ENCODE data around the gene SLC30A2. TPM values are rescaled to one million over a fixed set of nuclear protein-coding genes. Genes with fewer than 3 reads are reported as not detected.

Gene SLC30A2
- total and polyA plus RNA-seq, 4 donors = under 0.01 to 0.12 (median 0.05) TPM; not detected in 1

DNA sequence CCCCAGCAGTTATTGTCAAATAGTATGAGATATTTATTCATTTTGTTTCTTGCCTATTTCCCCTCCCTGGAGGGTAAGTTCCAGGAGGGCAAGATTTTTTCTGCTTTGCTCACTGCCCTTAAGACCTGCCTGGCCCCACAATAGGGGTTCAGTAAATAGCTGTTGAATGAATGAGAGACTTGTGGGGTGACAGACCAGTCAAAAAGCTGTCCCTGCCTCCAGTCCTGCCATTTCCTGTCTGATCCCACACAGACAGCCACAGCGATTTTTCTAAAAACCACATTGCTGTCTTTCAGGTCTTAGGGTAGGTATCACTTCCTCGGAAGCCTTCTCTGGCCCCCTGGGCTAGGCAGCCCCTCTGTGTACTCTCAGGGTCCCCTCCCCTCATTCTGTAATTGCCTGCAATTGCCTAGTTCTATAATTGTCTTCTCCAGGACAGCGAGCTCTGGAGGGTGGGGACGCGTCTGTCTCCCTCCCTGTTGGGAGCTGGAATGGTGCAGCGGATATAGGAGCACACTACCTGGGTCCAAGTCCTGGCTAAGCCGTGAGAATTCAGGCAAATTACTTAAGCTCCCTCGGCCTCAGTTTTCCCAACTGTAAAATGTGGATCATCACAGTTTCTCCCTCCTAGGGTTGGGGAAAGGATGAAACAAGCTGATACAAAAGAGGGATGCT, 26.1 kb downstream of the SLC30A2 start:
- Histone ChIP-seq H3K9ac (ENCODE audit: low read depth in 1 of 2, low read length in 2 of 2) (no peak overlapping the region), H3K4me1 (ENCODE audit: control insufficient read depth in 4 of 4, insufficient read depth in 4 of 4, low read length in 3 of 4) (peaks cover 0 to 5% (median 0%) of the 10 kb centered on the region in 4 donors), H3K27me3 (ENCODE audit: control insufficient read depth in 4 of 4, insufficient read depth in 4 of 4, low read length in 3 of 4) (no peaks in the 10 kb centered on the region), H3K4me3 (ENCODE audit: low read depth in 1 of 3, low read length in 3 of 3) (no peak overlapping the region), H3K36me3 (ENCODE audit: control insufficient read depth in 4 of 4, insufficient read depth in 3 of 4, low read depth in 1 of 4, low read length in 3 of 4) (no peaks in the 10 kb centered on the region), H3K9me3 (ENCODE audit: control insufficient read depth in 4 of 4, low read length in 3 of 4) (no peaks in the 10 kb centered on the region), H3K27ac (ENCODE audit: low read depth in 1 of 2, low read length in 2 of 2) (no peak overlapping the region)
- DNase-seq (ENCODE audit: low spot score) = no peak
- TF ChIP-seq YY1 (IDR thresholded peaks at IDR 0.05) (no peak), GABPA (IDR thresholded peaks at IDR 0.05 in 1 of 2, conservative IDR thresholded peaks at IDR 0.05 in 1 of 2) (no peak), RXRA (IDR thresholded peaks at IDR 0.05) (no peak), SP1 (IDR thresholded peaks at IDR 0.05) (no peak), JUND (IDR thresholded peaks at IDR 0.05) (no peak), HNF4G (IDR thresholded peaks at IDR 0.05) (no peak), FOXA2 (IDR thresholded peaks at IDR 0.05) (no peak), ATF3 (IDR thresholded peaks at IDR 0.05) (no peak), MAX (IDR thresholded peaks at IDR 0.05) (no peak)
- TF ChIP-seq, protein P1, sequence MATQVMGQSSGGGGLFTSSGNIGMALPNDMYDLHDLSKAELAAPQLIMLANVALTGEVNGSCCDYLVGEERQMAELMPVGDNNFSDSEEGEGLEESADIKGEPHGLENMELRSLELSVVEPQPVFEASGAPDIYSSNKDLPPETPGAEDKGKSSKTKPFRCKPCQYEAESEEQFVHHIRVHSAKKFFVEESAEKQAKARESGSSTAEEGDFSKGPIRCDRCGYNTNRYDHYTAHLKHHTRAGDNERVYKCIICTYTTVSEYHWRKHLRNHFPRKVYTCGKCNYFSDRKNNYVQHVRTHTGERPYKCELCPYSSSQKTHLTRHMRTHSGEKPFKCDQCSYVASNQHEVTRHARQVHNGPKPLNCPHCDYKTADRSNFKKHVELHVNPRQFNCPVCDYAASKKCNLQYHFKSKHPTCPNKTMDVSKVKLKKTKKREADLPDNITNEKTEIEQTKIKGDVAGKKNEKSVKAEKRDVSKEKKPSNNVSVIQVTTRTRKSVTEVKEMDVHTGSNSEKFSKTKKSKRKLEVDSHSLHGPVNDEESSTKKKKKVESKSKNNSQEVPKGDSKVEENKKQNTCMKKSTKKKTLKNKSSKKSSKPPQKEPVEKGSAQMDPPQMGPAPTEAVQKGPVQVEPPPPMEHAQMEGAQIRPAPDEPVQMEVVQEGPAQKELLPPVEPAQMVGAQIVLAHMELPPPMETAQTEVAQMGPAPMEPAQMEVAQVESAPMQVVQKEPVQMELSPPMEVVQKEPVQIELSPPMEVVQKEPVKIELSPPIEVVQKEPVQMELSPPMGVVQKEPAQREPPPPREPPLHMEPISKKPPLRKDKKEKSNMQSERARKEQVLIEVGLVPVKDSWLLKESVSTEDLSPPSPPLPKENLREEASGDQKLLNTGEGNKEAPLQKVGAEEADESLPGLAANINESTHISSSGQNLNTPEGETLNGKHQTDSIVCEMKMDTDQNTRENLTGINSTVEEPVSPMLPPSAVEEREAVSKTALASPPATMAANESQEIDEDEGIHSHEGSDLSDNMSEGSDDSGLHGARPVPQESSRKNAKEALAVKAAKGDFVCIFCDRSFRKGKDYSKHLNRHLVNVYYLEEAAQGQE (IDR thresholded peaks at IDR 0.05) = no peak
- 76% methylated on average over 8 of the region's 8 CpGs for WGBS

- Histone ChIP-seq H3K27me3 (ENCODE audit: control insufficient read depth in 4 of 4, insufficient read depth in 4 of 4, low read length in 3 of 4) (no peaks in the 10 kb centered on the region), H3K9me3 (ENCODE audit: control insufficient read depth in 4 of 4, low read length in 3 of 4) (no peaks in the 10 kb centered on the region), H3K36me3 (ENCODE audit: control insufficient read depth in 4 of 4, insufficient read depth in 3 of 4, low read depth in 1 of 4, low read length in 3 of 4) (no peaks in the 10 kb centered on the region), H3K27ac (ENCODE audit: low read depth in 1 of 2, low read length in 2 of 2) (no peak overlapping the region), H3K9ac (ENCODE audit: low read depth in 1 of 2, low read length in 2 of 2) (no peak overlapping the region), H3K4me3 (ENCODE audit: low read depth in 1 of 3, low read length in 3 of 3) (no peak overlapping the region), H3K4me1 (ENCODE audit: control insufficient read depth in 4 of 4, insufficient read depth in 4 of 4, low read length in 3 of 4) (peaks cover 0 to 10% (median 2%) of the 10 kb centered on the region in 4 donors)
- TF ChIP-seq RAD21 (IDR thresholded peaks at IDR 0.05) (no peak), JUND (IDR thresholded peaks at IDR 0.05) (no peak), HNF4G (IDR thresholded peaks at IDR 0.05) (no peak), CTCF (IDR thresholded peaks at IDR 0.05; ENCODE audit: low read depth, low read length, missing input control) (no peak), ATF3 (IDR thresholded peaks at IDR 0.05) (no peak), RXRA (IDR thresholded peaks at IDR 0.05) (no peak)
- TF ChIP-seq, protein P2, sequence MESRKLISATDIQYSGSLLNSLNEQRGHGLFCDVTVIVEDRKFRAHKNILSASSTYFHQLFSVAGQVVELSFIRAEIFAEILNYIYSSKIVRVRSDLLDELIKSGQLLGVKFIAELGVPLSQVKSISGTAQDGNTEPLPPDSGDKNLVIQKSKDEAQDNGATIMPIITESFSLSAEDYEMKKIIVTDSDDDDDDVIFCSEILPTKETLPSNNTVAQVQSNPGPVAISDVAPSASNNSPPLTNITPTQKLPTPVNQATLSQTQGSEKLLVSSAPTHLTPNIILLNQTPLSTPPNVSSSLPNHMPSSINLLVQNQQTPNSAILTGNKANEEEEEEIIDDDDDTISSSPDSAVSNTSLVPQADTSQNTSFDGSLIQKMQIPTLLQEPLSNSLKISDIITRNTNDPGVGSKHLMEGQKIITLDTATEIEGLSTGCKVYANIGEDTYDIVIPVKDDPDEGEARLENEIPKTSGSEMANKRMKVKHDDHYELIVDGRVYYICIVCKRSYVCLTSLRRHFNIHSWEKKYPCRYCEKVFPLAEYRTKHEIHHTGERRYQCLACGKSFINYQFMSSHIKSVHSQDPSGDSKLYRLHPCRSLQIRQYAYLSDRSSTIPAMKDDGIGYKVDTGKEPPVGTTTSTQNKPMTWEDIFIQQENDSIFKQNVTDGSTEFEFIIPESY (IDR thresholded peaks at IDR 0.05) = no peak
- TF ChIP-seq, protein P1 (IDR thresholded peaks at IDR 0.05) = no peak
- no peak for DNase-seq (ENCODE audit: low spot score)
- 78% methylated on average over 6 of the region's 6 CpGs for WGBS
Measured at GRCh38 chr1:26017606-26018005, 28.3 kb downstream of the SLC30A2 start.
